Measurements from ENCODE around the gene MYBPC2.

- no peak for TF ChIP-seq CTCF (IDR thresholded peaks at IDR 0.05)
- no peak for TF ChIP-seq EZH2 (IDR thresholded peaks at IDR 0.05)
- TF ChIP-seq EZH2phosphoT487 (IDR thresholded peaks at IDR 0.05) = no peak
Observed at GRCh38 chr19:50455992-50456391, 23.3 kb downstream of the MYBPC2 start.

All from neural progenitor cell (in vitro differentiated cells).